Neural progenitor cell (in vitro differentiated cells): ENCODE results near the gene FMN1. TPM values are rescaled to one million over a fixed set of nuclear protein-coding genes. Genes with fewer than 3 reads are reported as not detected.

Experiments
- DNase-seq: peaks from one replicate; pipeline ENCODE4 v3.0.0-alpha.2; 2016; ENCODE audit warnings: low spot score
- H2AFZ ChIP-seq: fragments of 200-600 bp; sonication (generic); replicated peaks from 2 replicates; pipeline ENCODE4 v1.6.1; 2016; ENCODE audit warnings: antibody characterized with exemption
- H3F3A ChIP-seq: fragments of 200-600 bp; sonication (generic); 2 replicates; pipeline ENCODE4 v1.6.1; 2016; ENCODE audit warnings: antibody characterized with exemption, low read depth
- H3K27ac ChIP-seq: fragments of 200-600 bp; sonication (generic); 2 replicates; pipeline ENCODE4 v1.5.1; 2016; ENCODE audit warnings: mild to moderate bottlenecking
- H3K27me3 ChIP-seq: fragments of 200-600 bp; sonication (generic); 2 replicates; pipeline ENCODE4 v1.6.1; 2016; ENCODE audit warnings: mild to moderate bottlenecking, moderate library complexity
- H3K36me3 ChIP-seq: fragments of 200-600 bp; sonication (generic); 2 replicates; pipeline ENCODE4 v1.5.1; 2016
- H3K4me1 ChIP-seq: fragments of 200-600 bp; sonication (generic); 2 replicates; pipeline ENCODE4 v1.6.1; 2016; ENCODE audit warnings: mixed run types
- H3K4me2 ChIP-seq: fragments of 200-600 bp; sonication (generic); 2 replicates; pipeline ENCODE4 v1.6.1; 2016
- H3K4me3 ChIP-seq: fragments of 200-600 bp; sonication (generic); 2 replicates; pipeline ENCODE4 v1.5.1; 2016
- H3K79me2 ChIP-seq: fragments of 200-600 bp; sonication (generic); 2 replicates; pipeline ENCODE4 v1.6.1; 2016; ENCODE audit warnings: low read depth
- H3K9ac ChIP-seq: fragments of 200-600 bp; sonication (generic); 2 replicates; pipeline ENCODE4 v1.6.1; 2016
- H3K9me3 ChIP-seq: fragments of 200-600 bp; sonication (generic); 2 replicates; pipeline ENCODE4 v1.5.1; 2016; ENCODE audit warnings: low read depth
- H4K20me1 ChIP-seq: fragments of 200-600 bp; sonication (generic); 2 replicates; pipeline ENCODE4 v1.6.1; 2016; ENCODE audit warnings: low read depth
- H3K27ac Mint-ChIP-seq: 3 replicates; pipeline ENCODE4 v1.8.0; 2021; ENCODE audit warnings: mixed read lengths
- H3K27me3 Mint-ChIP-seq: 2 replicates; pipeline ENCODE4 v1.8.0; 2022; ENCODE audit warnings: low read depth, mild to moderate bottlenecking, inconsistent platforms, moderate library complexity, mixed read lengths; ENCODE audit not compliant: insufficient read depth
- H3K36me3 Mint-ChIP-seq: 3 replicates; pipeline ENCODE4 v1.8.0; 2021; ENCODE audit warnings: mixed read lengths
- H3K4me1 Mint-ChIP-seq: 3 replicates; pipeline ENCODE4 v1.8.0; 2021; ENCODE audit warnings: mixed read lengths
- H3K4me3 Mint-ChIP-seq: 3 replicates; pipeline ENCODE4 v1.8.0; 2021; ENCODE audit warnings: mild to moderate bottlenecking, moderate library complexity, mixed read lengths
- H3K9me3 Mint-ChIP-seq: 3 replicates; pipeline ENCODE4 v1.8.0; 2020; ENCODE audit warnings: mixed read lengths
- EZH2 ChIP-seq: fragments of 200-600 bp; sonication (generic); IDR thresholded peaks from 2 replicates; pipeline ENCODE4 v1.6.1; 2017; ENCODE audit warnings: antibody characterized with exemption, mild to moderate bottlenecking, moderate library complexity
- EZH2phosphoT487 ChIP-seq: fragments of 200-600 bp; sonication (generic); IDR thresholded peaks from 2 replicates; pipeline ENCODE4 v1.6.1; 2017; ENCODE audit warnings: antibody characterized with exemption
- total RNA-seq: library from RNA; depleted of rRNA; stranded (reverse); fragments of >200 nt; gene quantifications from 2 replicates; pipeline ENCODE4 v1.2.3, GENCODE V29; 2015; ENCODE audit warnings: low replicate concordance
- TF ChIP-seq, protein P1 (sequence below): fragments of 200-600 bp; sonication (generic); IDR thresholded peaks from 2 replicates; pipeline ENCODE4 v1.5.1; 2017; ENCODE audit warnings: antibody characterized with exemption, mild to moderate bottlenecking

The FMN1 gene
- total RNA-seq, 1 donor from 2014 or later = 5.7 TPM

DNA sequence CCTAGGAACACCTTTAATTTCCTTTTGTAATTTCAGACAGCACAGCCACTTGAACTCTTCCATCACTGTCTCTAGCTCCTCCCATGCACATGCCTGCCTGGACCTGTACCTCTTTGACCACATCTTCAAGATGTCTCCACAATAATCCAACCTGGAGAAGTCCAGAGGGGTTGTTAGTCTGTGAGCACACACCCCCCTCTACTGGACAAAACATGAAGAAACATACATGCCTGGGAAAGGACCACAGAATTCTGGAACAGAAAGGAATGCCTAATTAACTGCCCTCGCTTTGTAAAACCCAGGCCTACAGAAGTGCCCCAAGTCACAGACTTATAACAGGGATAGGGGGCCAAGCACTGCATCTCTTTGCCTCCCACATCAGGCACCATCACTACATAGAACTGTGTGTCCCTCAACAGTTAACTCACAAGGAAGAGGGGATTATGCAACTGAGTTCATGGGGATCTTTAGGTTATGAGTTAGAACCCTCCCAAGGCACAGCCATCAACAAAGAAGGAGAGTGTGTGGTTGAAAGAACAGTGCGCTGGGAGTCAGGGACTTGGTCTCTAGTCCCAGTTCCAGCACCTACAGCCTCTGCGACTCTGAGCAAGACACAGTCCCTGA lies 61.7 kb downstream of the FMN1 start:
- Histone ChIP-seq H3K27me3 (no peaks in the 10 kb centered on the region), H3K36me3 (no peaks in the 10 kb centered on the region), H3K9me3 (no peaks in the 10 kb centered on the region), H3K9ac (no peak overlapping the region), H2AFZ (peak overlapping the region; percentile 86), H3K4me3 (no peak overlapping the region), H3K79me2 (no peaks in the 10 kb centered on the region), H4K20me1 (no peaks in the 10 kb centered on the region), H3K4me1 (no peaks in the 10 kb centered on the region), H3K4me2 (no peak overlapping the region), H3F3A (no peaks in the 10 kb centered on the region), H3K27ac (no peak overlapping the region)
- peak; percentile 64 for DNase-seq
- Mint-ChIP-seq H3K9me3 (no peaks in the 10 kb centered on the region), H3K4me3 (no peak overlapping the region), H3K36me3 (no peaks in the 10 kb centered on the region), H3K27ac (peak overlapping the region; percentile 7), H3K4me1 (peaks cover 8% of the 10 kb centered on the region), H3K27me3 (no peaks in the 10 kb centered on the region)
- TF ChIP-seq EZH2 = no peak
- TF ChIP-seq, protein P1, sequence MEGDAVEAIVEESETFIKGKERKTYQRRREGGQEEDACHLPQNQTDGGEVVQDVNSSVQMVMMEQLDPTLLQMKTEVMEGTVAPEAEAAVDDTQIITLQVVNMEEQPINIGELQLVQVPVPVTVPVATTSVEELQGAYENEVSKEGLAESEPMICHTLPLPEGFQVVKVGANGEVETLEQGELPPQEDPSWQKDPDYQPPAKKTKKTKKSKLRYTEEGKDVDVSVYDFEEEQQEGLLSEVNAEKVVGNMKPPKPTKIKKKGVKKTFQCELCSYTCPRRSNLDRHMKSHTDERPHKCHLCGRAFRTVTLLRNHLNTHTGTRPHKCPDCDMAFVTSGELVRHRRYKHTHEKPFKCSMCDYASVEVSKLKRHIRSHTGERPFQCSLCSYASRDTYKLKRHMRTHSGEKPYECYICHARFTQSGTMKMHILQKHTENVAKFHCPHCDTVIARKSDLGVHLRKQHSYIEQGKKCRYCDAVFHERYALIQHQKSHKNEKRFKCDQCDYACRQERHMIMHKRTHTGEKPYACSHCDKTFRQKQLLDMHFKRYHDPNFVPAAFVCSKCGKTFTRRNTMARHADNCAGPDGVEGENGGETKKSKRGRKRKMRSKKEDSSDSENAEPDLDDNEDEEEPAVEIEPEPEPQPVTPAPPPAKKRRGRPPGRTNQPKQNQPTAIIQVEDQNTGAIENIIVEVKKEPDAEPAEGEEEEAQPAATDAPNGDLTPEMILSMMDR = peak; percentile 78

DNA sequence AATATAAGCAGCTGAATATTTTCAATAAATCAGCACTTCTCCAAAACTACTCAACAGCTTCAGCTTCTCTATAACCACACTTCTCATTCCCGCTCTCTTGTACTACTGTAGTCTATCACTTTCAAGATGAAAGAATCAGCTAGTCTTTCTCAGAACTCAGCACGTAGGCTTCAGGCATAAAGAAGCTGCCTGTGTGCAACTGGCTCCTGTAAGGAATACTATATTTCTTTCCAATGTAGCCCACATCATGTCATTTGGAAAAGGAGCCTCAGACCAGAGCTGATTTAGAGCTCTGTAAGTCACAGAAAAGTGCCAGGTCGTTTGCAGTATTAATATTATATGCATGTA lies 62.3 kb downstream of the FMN1 start:
- DNase-seq = no peak
- Histone ChIP-seq H3K9ac (no peak overlapping the region), H3K4me2 (no peak overlapping the region), H3K27ac (no peak overlapping the region), H3K27me3 (no peaks in the 10 kb centered on the region), H3K4me3 (no peak overlapping the region), H2AFZ (no peak overlapping the region), H3K36me3 (no peaks in the 10 kb centered on the region), H3K4me1 (no peaks in the 10 kb centered on the region), H4K20me1 (no peaks in the 10 kb centered on the region), H3K9me3 (no peaks in the 10 kb centered on the region), H3K79me2 (no peaks in the 10 kb centered on the region), H3F3A (no peaks in the 10 kb centered on the region)
- TF ChIP-seq, protein P1 = no peak
- TF ChIP-seq EZH2 = no peak
- no peak for TF ChIP-seq EZH2phosphoT487
- Mint-ChIP-seq H3K36me3 (no peaks in the 10 kb centered on the region), H3K27ac (no peak overlapping the region), H3K4me3 (no peak overlapping the region), H3K9me3 (no peaks in the 10 kb centered on the region), H3K27me3 (no peaks in the 10 kb centered on the region), H3K4me1 (peaks cover 8% of the 10 kb centered on the region)

DNA sequence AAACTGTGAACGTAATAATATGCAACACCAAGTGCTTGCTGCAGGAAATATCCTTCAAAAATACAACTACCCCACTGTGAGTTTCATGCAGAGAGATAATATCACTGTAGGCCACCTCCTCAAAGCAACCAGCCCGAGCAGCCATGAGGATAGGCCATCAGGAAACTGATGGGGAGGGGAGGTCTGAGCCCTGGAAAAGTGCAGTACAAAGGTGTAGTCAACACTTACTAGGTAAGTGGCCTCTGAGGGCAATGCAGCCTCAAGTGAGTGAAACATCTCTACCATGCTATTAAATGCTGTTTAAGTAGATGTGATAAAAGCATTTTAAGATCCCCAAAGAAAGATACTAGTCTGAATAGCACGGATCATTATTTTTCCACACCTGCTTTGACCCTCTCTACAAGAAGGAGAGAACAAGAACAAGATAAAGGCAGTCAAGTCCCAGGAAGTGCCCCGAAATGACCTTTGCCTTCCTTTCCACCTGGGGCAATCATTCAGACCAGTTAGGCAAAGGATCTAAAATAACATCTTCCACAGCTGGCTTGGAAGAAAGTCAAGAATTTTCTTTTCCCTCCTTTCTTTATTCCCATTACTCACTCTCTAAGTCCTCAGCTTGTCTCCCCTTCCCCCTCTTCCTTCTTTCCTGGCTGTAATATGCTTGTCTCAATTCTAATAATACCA lies 62.8 kb downstream of the FMN1 start:
- Histone ChIP-seq H3K79me2 (no peaks in the 10 kb centered on the region), H3K27me3 (no peaks in the 10 kb centered on the region), H3F3A (no peaks in the 10 kb centered on the region), H3K4me3 (no peak overlapping the region), H3K9ac (no peak overlapping the region), H3K4me1 (no peaks in the 10 kb centered on the region), H4K20me1 (no peaks in the 10 kb centered on the region), H3K27ac (no peak overlapping the region), H2AFZ (no peak overlapping the region), H3K9me3 (no peaks in the 10 kb centered on the region), H3K36me3 (no peaks in the 10 kb centered on the region), H3K4me2 (no peak overlapping the region)
- TF ChIP-seq EZH2phosphoT487 (no peak), EZH2 (no peak)
- TF ChIP-seq, protein P1 = no peak
- H3K27me3 Mint-ChIP-seq = no peaks in the 10 kb centered on the region
- H3K36me3 Mint-ChIP-seq = no peaks in the 10 kb centered on the region
- H3K4me1 Mint-ChIP-seq = peaks cover 11% of the 10 kb centered on the region
- no peak for DNase-seq
- no peak overlapping the region for H3K4me3 Mint-ChIP-seq
- H3K27ac Mint-ChIP-seq = no peak overlapping the region
- H3K9me3 Mint-ChIP-seq = no peaks in the 10 kb centered on the region
